Smooth muscle cell (in vitro differentiated cells): ENCODE measurements around the gene PARD3. TPM values are rescaled to one million over a fixed set of nuclear protein-coding genes. Genes with fewer than 3 reads are reported as not detected.

Experiments used
- DNase-seq: peaks from one replicate; lab custom pipeline; 2025; ENCODE audit not compliant: unreplicated experiment; lab: John Stamatoyannopoulos, UW
- H2AFZ ChIP-seq: fragments of 200-600 bp; sonication (generic); 2 replicates; pipeline ENCODE4 v1.6.0; 2016; ENCODE audit warnings: antibody characterized with exemption, low read depth, mild to moderate bottlenecking
- H3F3A ChIP-seq: fragments of 200-600 bp; sonication (generic); 2 replicates; pipeline ENCODE4 v1.6.0; 2017; ENCODE audit warnings: antibody characterized with exemption, low read depth
- H3K27ac ChIP-seq: fragments of 200-600 bp; sonication (generic); 2 replicates; pipeline ENCODE4 v1.5.1; 2016; ENCODE audit warnings: low read depth, mild to moderate bottlenecking
- H3K27me3 ChIP-seq: fragments of 200-600 bp; sonication (generic); 2 replicates; pipeline ENCODE4 v1.6.1; 2016; ENCODE audit warnings: low read depth, mild to moderate bottlenecking
- H3K36me3 ChIP-seq: fragments of 200-600 bp; sonication (generic); 2 replicates; pipeline ENCODE4 v1.5.1; 2016; ENCODE audit warnings: low read depth
- H3K4me1 ChIP-seq: fragments of 200-600 bp; sonication (generic); 2 replicates; pipeline ENCODE4 v1.5.1; 2016; ENCODE audit warnings: low read depth
- H3K4me2 ChIP-seq: fragments of 200-600 bp; sonication (generic); 2 replicates; pipeline ENCODE4 v1.6.0; 2016; ENCODE audit warnings: mild to moderate bottlenecking
- H3K4me3 ChIP-seq: fragments of 200-600 bp; sonication (generic); 2 replicates; pipeline ENCODE4 v1.5.1; 2016; ENCODE audit warnings: mild to moderate bottlenecking
- H3K79me2 ChIP-seq: fragments of 200-600 bp; sonication (generic); 2 replicates; pipeline ENCODE4 v1.6.0; 2016; ENCODE audit warnings: low read depth, mild to moderate bottlenecking
- H3K9ac ChIP-seq: fragments of 200-600 bp; sonication (generic); 2 replicates; pipeline ENCODE4 v1.6.0; 2016; ENCODE audit warnings: low read depth
- H3K9me3 ChIP-seq: fragments of 200-600 bp; sonication (generic); replicated peaks from 2 replicates; pipeline ENCODE4 v1.5.1; 2016; ENCODE audit warnings: low read depth
- H4K20me1 ChIP-seq: fragments of 200-600 bp; sonication (generic); 2 replicates; pipeline ENCODE4 v1.6.0; 2016; ENCODE audit warnings: low read depth
- WGBS: methylation state at CpG from one replicate; pipeline ENCODE4 v1.1.7; 2016; ENCODE audit warnings: low lambda C conversion rate; 5-methylcytosine and 5-hydroxymethylcytosine counted together
- polyA plus RNA-seq: library from polyadenylated mRNA; unstranded; fragments of >200 nt; fragmentation: Nextera tagmentation; extraction: Ambion mirVana; gene quantifications from 2 replicates; pipeline ENCODE4 v1.2.1, GENCODE V29; 2016
- total RNA-seq: library from RNA; depleted of rRNA; stranded (reverse); fragments of >200 nt; gene quantifications from 2 replicates; pipeline ENCODE4 v1.2.3, GENCODE V29; 2014
- TF ChIP-seq, protein P1 (sequence below): fragments of 200-600 bp; sonication (generic); IDR thresholded peaks from 2 replicates; pipeline ENCODE4 v1.5.1; 2017; ENCODE audit warnings: borderline replicate concordance, mild to moderate bottlenecking, antibody characterized with exemption; ENCODE audit not compliant: insufficient read depth, poor library complexity, severe bottlenecking

Gene PARD3
- total and polyA plus RNA-seq, 2 experiments from 2014 or later: 17.5 to 26.0 TPM

DNA sequence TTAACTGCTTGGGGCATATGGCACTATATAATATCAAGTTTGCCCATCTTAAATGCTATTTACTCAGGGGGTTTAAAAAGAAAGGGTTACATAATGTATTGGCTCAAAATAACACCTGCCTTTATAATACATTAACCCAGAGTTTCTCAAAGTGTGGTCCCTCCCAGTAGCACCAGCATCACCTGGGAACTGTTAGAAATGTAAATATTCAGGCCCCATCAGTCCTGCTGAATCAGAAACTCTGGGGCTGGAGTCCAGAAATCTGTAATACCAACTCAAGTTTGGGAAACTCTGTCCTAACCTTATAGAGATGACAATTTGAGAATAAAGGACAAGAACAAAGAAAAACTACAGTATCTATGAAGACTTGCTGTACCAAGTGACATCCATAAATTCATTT is 270.7 kb downstream of the PARD3 start:
- H3K27ac ChIP-seq: no peak overlapping the region

DNA sequence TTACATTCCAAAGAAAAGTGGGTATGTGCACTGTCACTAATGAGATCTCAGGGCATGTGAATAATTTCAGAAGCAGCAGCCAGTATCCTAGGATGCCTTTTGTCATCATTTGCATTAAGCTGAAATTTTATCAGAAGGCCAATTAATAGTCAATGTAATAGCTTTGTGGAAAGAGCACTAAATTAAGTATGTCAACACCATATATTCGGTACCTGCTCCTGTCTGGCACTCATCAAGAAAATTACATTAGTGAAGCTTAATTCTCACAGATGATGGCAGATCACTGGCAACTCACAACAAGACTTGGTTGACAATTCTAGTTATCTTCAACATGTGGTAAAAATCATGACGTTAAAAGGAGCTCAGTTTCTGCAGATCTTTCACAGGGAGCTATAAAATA is 271.4 kb downstream of the PARD3 start:
- H3K4me1 ChIP-seq: no peaks in the 10 kb centered on the region
- no peak for DNase-seq
- peaks cover 5% of the 10 kb centered on the region for H3K79me2 ChIP-seq
- H3K36me3 ChIP-seq: no peaks in the 10 kb centered on the region
- 72% methylated on average over 2 of the region's 2 CpGs for WGBS
- H3F3A ChIP-seq: no peaks in the 10 kb centered on the region
- H3K9me3 ChIP-seq: no peaks in the 10 kb centered on the region
- H2AFZ ChIP-seq: no peak overlapping the region
- TF ChIP-seq, protein P1, sequence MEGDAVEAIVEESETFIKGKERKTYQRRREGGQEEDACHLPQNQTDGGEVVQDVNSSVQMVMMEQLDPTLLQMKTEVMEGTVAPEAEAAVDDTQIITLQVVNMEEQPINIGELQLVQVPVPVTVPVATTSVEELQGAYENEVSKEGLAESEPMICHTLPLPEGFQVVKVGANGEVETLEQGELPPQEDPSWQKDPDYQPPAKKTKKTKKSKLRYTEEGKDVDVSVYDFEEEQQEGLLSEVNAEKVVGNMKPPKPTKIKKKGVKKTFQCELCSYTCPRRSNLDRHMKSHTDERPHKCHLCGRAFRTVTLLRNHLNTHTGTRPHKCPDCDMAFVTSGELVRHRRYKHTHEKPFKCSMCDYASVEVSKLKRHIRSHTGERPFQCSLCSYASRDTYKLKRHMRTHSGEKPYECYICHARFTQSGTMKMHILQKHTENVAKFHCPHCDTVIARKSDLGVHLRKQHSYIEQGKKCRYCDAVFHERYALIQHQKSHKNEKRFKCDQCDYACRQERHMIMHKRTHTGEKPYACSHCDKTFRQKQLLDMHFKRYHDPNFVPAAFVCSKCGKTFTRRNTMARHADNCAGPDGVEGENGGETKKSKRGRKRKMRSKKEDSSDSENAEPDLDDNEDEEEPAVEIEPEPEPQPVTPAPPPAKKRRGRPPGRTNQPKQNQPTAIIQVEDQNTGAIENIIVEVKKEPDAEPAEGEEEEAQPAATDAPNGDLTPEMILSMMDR: no peak
- no peaks in the 10 kb centered on the region for H3K27me3 ChIP-seq
- no peak overlapping the region for H3K4me3 ChIP-seq
- H3K27ac ChIP-seq: no peak overlapping the region
- H3K9ac ChIP-seq: no peak overlapping the region
- no peak overlapping the region for H3K4me2 ChIP-seq
- H4K20me1 ChIP-seq: peaks cover 13% of the 10 kb centered on the region

More for the DNA sequence above, 270.7 kb downstream of the PARD3 start:
- Histone ChIP-seq H3K4me3 (no peak overlapping the region), H3F3A (no peaks in the 10 kb centered on the region), H2AFZ (no peak overlapping the region), H3K27me3 (no peaks in the 10 kb centered on the region), H3K4me2 (no peak overlapping the region), H4K20me1 (peaks cover 13% of the 10 kb centered on the region), H3K9me3 (no peaks in the 10 kb centered on the region), H3K36me3 (no peaks in the 10 kb centered on the region), H3K79me2 (peaks cover 5% of the 10 kb centered on the region), H3K4me1 (no peaks in the 10 kb centered on the region), H3K9ac (no peak overlapping the region)
- TF ChIP-seq, protein P1: no peak
- no peak for DNase-seq

GRCh38 chr10:34540492-34540891 is 274.6 kb downstream of the PARD3 start:
- no peak overlapping the region for H3K27ac ChIP-seq
- H3K79me2 ChIP-seq: peaks cover 9% of the 10 kb centered on the region
- no peak overlapping the region for H3K4me2 ChIP-seq
- TF ChIP-seq, protein P1: no peak
- no peaks in the 10 kb centered on the region for H3K9me3 ChIP-seq
- peaks cover 6% of the 10 kb centered on the region for H3K4me1 ChIP-seq
- no peaks in the 10 kb centered on the region for H3K36me3 ChIP-seq
- H3K9ac ChIP-seq: no peak overlapping the region
- H2AFZ ChIP-seq: no peak overlapping the region
- no peak overlapping the region for H3K4me3 ChIP-seq
- no peaks in the 10 kb centered on the region for H3F3A ChIP-seq
- 95% methylated on average over 7 of the region's 7 CpGs for WGBS
- no peaks in the 10 kb centered on the region for H3K27me3 ChIP-seq
- H4K20me1 ChIP-seq: peaks cover 18% of the 10 kb centered on the region
- DNase-seq: no peak

- Histone ChIP-seq H3K27me3 (no peaks in the 10 kb centered on the region), H4K20me1 (peaks cover 11% of the 10 kb centered on the region), H3K27ac (no peak overlapping the region), H3K4me3 (no peak overlapping the region), H2AFZ (no peak overlapping the region), H3K4me1 (peaks cover 6% of the 10 kb centered on the region), H3F3A (peaks cover 4% of the 10 kb centered on the region), H3K4me2 (no peak overlapping the region), H3K9ac (no peak overlapping the region), H3K9me3 (no peaks in the 10 kb centered on the region), H3K79me2 (peaks cover 9% of the 10 kb centered on the region), H3K36me3 (no peaks in the 10 kb centered on the region)
- 87% methylated on average over 13 of the region's 13 CpGs for WGBS
- TF ChIP-seq, protein P1: no peak
- no peak for DNase-seq
These were observed 275.4 kb downstream of the PARD3 start for GRCh38 chr10:34539533-34540315.
